ENCODE measurements around the gene FGGY.
"Not testable (repeated sequence)": the region's sequence is repeated elsewhere in the genome, so short reads cannot be mapped to it uniquely, and the experiment has no call there.

FGGY gene

DNA sequence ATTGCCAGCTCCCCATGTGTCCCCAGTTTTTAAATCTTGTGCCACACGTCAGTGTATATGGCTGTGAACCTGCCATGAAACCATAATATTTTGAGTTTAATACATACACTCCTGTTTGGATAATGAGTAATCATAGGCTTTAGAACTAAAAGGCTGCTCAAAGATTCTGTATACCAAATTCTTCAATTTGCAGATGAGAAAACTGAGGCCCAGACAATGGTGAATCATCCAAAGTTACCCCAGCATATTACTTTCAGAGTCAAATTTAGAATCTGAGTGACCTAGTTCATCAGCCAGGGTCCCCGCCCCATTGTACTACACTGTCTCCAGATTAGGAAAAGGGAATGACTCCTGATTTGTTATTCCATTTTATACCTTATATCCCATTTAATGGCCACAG lies 224.6 kb downstream of the FGGY start:
- DNase-seq = no peak

DNA sequence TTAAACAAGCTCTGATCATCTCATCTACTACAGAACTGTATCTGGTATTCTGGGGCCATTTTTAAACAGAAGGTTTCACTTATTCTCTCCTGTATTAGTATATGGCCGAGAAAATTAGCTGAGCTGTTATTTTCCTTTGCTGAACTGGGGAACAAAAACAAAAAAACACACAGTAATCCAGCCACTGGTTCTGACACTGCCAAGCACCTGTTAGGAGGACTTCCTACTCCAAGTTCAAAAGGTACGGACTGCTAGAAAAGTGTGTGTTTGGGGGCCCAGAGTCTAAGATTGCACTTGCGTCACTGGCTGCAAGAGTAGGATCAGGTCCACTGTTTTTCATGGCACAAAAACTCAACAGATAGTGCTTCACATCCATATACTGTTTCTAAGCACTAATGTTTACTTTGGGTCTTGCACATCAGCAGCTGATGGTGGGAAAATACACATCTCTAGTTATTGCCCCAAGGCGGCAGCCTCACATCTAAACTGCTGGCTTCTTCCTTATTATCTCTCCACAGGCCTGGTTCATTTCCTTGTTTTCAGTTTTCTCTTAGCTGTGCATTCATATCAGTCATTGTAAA lies 226.1 kb downstream of the FGGY start:
- DNase-seq = no peak

DNA sequence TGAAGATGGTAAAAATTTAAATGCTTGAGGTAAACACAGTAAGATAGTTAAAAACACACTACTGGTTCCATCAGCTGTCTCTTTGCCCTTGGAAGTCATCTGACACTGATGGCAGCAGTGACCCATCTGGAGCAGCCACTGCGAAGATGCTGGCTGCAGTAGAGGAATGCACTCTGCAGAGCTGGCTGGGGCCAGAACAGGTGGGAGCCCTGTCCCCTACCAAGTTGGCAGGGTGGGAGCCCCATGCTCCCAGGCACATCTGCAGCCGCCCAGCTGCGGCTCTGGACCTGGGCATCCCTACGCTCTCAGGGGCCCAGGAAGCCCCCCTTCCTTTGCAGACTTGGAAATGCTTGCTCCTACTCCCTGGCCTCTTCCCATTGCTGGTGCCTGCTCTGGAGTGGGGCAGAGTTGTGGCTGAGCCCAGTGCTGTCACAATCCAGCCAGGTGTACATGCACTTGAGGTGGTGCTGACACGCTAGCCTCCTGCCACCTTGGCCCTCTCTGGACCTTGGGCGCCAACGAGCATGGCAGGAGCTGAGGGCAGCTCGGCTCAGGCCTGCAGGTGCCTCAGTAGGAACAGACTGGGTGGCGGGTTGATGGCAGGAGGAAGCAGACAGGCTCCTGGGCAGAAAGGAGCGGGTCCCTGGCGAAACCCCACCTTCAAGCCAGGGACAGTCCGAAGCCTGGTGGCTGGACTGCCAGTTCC lies 227.0 kb downstream of the FGGY start:
- no peak for DNase-seq

DNA sequence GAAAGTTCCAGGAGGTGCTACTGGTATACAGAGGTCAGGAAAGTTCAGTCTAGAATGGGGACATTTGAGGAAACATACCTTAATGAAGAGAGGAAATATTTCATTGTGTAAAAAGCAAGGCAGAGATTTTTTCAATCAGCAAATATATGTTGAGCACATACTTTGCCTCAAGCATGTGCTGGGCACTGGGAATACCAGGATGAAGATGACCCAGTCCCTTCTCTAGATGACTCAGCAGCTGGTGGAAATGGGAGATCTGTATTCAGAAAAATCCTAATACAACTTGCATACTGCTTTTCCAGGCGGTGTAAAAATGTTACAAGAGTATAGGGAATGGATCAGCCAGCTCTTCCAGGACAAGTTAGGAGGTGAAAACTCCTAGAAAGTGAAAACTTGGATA lies 229.3 kb downstream of the FGGY start:
- DNase-seq = no peak

DNA sequence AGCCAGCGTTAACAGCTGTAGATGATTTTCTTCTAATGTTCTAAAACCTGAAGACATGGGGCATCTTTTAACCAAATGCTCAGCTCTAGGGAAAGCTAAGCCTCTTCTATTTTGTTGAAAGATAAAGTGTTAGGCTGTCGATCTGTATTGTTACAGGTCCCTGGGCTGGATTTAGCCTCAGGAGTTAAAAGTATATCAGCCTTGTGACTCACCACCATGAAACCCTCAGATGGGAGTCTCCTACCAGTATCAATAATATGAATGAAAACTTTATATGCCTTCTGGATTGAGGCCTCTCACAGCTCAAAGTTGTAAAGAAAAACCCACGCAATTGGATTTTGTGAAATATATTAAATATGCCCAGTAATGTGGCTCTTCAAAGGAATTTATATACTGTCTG lies 231.6 kb downstream of the FGGY start:
- DNase-seq = no peak

DNA sequence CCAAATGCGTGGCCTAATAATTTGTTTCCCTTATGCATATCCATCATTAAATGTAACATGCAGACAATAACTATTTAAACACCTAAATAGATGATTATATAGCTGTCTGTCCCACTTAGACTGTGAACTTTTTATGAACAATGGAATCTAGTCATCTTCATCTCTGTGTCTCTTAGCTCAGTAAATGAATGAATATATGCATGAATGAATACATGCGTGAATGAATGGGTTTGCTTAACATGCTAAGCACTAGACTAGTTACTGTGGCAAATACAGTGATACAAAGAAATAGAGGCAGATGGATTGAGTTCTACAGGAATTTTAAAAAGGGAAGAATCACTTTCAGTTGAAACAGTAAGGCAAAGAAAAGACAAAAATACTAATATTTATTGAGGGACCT lies 232.0 kb downstream of the FGGY start:
- no peak for DNase-seq

DNA sequence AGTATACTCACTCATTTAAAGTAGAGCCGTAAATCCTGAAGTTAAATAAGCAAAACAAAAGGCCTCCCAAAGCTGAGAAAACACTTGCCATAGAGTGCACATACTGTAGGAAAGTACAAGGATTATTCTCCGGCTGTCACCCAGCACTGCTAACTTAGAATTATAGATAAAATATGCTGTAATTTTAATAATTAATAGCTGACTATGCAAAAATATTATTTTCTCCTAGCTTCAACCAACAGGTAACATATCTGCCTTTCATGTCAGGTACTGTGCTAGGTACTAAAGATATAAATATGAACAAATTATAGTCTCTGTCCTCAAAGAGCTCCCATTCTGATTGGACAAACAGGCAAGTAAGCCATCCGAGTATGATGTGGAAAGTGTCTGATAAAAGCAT lies 233.2 kb downstream of the FGGY start:
- DNase-seq = no peak

DNA sequence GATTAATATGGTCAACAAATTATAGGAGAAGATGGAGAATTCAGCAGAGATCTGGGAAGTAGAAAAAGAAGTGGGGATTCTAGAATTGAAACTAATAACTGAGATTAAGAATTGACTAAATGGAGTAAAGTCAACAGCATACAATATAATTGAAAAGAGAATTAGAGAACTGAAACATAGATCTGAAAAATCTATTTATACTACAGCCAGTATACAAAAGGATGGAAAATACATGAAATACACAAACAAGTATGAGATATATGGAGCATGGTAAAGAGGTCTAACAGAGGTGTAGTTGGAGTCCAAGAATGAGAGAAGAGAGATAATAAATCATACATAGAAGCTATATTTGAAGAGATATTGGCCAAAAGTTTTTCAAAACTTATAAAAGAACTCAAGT lies 235.2 kb downstream of the FGGY start:
- DNase-seq = no peak

DNA sequence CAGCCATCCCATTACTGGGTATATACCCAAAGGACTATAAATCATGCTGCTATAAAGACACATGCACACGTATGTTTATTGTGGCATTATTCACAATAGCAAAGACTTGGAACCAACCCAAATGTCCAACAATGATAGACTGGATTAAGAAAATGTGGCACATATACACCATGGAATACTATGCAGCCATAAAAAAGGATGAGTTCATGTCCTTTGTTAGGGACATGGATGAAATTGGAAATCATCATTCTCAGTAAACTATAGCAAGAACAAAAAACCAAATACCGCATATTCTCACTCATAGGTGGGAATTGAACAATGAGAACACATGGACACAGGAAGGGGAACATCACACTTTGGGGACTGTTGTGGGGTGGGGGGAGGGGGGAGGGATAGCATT lies 241.6 kb downstream of the FGGY start:
- not testable (repeated sequence) for DNase-seq

DNA sequence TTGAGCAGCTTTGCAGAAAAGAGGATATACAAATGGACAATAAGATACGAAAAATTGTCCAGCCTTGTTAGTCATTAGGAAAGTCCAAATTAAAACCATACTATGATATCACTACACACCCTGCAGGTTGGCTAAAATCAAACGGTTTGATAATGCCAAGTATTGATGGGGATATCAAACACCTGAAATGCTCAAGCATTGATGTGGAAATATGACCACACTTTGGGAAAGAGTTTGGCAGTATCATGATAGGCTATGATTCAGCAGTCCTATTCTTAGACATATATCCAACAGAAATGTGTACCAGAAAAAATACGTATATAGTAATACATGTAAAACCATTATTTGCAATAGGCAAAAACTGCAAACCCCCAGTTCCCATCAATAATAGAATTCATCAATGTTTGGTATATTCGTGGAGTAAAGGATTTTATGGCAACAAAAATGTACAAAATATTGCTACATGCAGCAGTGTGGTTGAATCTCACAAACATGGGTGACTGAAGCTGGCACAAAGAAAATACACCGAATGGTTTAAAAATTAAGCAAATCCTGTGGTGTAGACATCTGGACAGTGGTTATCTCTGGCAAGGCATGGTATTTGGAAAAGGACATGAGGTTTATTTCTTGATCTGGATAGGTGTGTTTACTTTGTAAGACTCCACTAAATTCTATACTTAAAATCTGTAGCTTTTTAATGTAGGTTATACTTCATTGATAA lies 243.2 kb downstream of the FGGY start:
- DNase-seq = no peak

DNA sequence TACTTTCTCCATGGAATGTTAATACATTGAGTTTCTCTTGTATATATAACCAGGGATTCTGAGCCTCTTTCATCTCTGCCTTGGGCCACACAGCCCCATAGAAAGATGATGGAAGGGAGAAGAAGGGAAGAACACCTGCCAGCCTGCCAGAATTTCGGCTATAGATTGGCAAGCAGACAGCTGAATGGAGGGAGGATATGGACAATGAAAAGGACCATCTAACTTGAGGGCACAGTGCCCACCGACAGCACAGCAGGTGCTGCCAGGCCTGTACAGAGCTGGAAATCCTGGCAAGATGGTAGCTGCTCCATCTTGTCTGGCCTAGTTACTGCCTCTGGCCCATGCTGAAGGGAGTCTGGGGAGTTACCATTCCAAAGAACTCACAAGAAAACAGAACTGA lies 244.3 kb downstream of the FGGY start:
- no peak for DNase-seq

DNA sequence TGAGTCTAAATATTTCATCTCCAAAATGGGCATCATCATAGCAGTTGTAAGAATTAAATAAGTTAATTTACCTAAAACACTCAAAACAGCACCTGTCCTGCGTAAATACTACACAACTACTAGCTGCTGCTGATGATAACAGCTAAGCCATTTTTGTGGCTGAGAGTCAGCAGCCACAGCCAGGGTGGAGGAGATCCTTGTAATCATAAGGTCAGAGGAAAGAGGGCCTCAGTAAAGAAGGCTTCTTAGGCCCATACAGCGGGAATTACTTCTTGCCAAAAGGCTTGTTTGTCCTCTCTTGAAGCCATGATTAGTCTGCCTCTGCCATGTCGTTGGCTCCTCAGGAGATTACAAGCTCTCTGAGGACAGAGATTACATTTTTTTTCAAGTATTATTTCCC lies 245.0 kb downstream of the FGGY start:
- DNase-seq = no peak

DNA sequence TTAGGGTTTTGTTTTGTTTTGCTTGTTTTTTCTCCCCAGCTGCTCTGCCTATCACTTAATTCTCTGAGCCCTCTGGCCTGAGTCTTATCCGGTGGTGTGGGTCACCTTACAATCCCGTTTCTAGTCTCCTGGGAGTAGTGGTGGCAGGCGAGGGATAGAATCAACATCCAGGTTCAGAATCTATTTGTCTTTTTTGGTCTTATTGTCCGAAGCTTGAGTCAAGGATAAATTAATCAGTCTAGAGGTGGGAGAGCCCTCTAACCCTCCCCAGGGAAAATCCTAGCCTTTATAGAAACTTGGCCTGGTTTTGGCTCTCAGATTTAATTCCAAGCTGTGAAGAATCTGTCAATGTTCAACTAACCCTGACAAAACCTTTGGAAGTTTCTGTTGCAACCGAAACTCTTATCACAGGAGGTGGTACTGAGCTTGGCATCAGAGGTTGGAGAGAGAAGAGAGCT lies 246.3 kb downstream of the FGGY start:
- no peak for DNase-seq

DNA sequence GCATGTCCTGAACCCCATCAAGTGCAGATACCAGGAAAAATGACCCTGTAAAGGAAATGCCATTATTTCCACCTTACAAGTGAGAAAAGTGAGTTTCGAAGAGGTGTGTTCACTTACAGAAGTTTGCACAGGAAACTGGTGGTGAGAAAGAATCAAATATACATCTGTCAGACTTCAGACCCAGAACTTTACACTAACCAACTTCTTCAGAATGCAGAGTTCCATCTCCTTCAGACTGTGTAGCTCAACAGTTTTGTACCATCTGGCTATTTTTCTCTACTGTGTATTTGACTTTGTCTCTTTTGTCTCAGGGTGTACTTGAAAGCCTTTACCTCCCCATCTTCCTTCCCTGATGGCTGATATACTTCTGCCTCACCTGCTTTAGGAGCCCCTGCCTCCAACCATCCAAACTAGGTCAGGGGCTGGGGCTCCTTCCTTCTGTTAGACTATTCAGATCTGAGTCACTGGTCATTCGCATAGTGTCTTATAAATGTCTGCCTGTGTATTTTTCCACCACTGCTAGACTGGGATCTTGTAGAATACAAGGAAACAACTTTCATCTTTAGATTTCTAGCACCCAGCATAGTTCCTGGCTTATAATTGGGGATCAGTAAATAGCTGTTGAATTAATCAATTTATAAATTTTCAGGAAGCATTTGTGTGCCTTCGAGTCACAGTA lies 247.9 kb downstream of the FGGY start:
- no peak for DNase-seq

DNA sequence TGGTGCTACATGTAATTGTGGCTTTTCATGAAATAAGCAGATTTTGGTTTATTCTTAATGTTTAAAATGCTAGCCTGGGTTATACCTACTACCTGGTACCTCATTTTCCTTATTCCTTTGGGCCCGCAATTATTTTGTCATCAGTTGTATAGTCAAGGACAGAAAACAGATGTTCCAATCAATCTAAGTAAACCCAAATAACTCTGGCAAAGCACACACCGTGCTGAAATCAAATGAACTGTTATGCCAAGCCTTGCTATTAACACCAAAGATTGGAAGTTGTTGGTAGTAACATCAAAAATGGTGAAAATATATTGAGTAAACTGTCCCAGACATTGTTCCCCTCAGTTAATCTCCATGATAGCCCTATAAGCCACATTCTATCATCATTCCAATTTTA lies 248.9 kb downstream of the FGGY start:
- DNase-seq = no peak

DNA sequence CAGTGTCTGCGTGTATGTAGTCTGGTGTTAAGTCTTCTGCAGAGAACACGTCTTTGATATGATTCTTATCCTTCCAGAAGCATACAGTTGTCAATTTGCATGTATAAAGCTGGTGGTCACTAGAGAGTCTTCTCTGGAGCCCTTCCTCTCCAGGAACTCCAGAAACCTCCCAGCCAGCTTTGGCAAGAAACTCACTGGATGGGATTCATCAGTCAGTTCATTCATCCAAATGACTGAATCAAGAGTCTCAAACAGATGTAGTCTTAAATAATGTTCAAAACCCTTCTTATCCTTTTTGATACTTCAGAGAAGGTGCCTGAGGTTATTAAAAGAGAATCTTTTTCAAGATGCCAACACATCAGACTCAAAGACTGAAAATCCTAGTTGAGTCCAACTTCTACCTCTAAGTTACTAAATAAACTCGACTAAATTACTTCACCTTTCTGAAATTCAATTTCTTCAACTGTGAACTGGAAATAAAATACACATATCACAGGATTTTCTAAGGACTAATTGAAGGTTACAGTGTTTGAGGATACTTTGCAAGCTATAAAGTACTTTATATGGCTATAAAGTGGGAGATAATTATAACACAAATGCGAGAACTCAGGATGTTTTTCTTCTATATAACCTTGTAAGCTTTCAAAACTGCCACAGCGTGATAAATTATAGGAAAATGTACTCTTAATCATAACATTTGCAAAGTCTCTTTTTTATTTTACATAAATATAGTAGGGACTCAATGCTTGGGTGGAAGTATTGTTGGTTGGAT lies 252.4 kb downstream of the FGGY start:
- no peak for DNase-seq

DNA sequence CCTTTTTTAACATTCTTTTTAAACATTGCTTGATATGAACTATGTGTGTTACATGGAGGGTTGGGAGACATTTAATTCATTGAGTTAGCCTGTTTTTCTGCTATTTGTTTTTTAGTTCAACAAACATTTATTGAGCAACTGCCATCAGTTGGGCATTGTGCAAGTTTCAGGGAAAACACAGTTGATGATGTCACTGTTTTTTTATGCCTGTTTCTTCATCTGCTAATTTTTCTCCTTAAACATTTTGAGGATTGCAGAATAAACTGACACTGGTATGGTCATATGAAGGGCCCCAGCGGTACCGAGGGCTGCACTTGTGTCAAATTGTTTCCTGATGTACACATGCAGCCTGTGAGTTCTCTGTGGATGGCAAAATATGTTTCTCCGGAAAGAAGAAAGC lies 253.0 kb downstream of the FGGY start:
- no peak for DNase-seq

DNA sequence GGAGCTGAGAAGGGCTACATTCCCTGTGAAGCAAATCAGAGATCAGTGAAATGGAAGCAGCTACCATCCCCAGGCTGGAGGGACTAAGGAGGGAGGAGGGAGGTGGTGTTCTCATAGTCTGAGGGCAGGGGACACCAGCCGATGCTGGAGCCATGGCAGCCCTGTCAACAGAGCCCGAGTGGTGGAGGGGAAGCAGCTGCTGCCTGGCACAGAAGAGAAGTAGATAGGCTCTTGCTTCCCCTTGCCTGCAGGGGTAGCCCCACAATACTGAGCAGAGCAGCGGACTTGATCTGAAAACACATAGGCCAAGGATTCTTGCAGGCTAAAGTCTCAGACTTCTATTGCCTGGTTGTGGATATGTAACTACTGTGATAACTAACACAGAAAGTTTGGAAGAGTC lies 255.1 kb downstream of the FGGY start:
- DNase-seq = peak; percentile 23 to 46

DNA sequence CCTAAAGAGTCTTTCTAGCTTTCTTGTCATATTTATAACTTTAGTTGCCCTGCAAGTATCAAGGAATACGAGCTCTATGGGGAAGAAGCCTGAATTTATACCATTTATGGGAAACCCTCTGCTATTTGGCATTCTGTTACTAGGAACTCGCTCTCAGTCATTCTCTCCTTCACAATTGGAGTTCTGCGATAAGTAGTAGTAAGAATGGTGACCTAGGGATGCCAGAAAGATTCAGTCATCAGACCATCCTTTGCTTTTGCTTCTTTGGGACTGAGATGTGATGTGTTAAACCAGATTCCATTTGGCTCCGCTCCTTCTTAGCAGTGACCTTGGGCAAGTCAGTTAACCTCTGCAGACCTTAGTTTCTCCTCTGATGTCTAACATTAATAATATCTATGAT lies 256.5 kb downstream of the FGGY start:
- no peak for DNase-seq

DNA sequence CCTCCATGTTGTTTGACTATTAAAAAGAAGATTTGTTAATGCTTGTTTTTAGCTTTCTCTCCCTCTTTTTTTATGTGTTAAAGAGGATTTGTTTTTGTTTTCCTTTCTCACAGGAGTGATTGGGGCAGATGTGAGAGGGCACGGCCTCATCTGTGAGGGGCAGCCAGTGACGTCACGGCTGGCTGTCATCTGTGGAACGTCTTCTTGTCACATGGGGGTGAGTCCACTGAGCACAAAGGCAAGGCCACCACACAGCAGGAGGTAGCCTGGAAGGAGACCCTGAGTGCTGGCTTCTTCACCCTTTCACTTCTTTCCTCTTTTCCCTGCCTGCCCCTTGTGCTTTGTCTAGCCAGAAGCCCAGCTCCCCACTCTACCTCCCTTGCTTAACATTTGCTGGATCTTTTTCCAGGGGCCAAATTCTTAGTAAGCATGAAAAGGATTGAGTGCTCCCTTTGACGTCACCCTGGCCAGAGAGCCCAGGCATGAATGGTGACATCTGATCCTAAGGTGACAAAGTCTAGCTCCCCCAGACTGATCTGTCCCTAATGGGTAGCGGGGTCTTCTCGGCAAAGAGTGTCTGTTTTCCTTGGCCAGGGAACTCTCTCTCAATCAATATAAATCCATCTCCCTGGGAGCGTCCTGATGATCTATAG lies 257.2 kb downstream of the FGGY start:
- DNase-seq = no peak

DNA sequence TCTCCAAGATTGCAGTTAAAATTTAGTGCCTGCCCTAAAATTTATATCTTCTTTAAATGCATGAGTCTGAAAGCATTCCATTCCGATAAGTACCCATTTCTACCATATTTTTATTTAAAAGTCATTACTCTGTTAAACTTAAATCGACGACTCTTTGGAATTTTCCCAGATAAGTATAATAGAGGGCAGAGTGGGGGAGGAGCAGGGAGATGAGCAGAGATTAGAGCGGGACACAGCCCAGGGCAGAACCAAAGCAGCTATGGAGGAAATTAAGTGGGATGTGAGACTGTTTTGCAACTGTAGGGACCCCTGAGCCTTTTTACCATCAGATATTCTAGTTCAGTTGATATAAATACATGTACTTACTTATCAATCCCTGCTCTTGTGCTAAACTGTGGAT lies 257.9 kb downstream of the FGGY start:
- no peak for DNase-seq

DNA sequence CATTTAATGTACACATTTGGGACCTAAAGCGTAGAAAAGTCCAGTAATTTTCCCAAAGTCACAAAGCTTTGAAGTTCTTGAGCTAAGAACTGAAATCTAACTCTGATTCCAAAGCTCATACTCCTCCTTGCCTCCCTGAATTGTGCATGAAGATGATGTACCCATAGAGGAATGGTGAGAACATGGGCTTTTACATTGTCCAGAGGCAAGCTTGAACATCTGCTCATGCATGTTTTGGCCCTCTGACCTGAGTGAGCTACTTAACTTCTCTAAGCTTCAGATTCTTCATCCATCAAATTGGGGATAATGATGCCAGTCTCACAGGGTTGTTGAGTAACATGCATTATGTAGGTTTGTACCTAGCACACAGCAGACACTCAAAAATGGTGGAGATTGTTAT lies 259.5 kb downstream of the FGGY start:
- DNase-seq = no peak

All from SHP77 (cell line).